ENCODE results near the gene LIMA1.

The LIMA1 gene

DNA sequence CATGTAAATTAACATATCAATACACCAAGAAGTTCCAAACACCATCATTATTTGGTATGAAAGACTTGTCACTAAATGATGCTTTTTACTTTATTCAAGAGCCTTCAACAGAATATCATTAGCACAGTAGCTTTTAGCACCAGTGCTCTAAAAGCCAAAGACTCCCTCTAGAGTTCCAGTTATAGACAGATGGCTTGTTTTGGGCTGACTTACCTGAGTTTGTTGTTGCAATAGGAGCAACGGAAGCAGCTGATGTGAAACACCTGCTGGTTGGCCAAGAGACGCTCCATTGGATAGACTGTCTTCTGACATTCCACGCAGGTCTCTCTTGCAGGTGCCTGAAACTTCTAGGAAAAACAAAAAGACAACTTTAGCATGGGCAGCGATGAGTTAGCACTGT is 101.6 kb downstream of the LIMA1 start:
- no peak for DNase-seq (ENCODE audit: low read depth)
- TF ChIP-seq, protein P1, sequence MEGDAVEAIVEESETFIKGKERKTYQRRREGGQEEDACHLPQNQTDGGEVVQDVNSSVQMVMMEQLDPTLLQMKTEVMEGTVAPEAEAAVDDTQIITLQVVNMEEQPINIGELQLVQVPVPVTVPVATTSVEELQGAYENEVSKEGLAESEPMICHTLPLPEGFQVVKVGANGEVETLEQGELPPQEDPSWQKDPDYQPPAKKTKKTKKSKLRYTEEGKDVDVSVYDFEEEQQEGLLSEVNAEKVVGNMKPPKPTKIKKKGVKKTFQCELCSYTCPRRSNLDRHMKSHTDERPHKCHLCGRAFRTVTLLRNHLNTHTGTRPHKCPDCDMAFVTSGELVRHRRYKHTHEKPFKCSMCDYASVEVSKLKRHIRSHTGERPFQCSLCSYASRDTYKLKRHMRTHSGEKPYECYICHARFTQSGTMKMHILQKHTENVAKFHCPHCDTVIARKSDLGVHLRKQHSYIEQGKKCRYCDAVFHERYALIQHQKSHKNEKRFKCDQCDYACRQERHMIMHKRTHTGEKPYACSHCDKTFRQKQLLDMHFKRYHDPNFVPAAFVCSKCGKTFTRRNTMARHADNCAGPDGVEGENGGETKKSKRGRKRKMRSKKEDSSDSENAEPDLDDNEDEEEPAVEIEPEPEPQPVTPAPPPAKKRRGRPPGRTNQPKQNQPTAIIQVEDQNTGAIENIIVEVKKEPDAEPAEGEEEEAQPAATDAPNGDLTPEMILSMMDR (IDR thresholded peaks at IDR 0.05; ENCODE audit: low read depth, low read length, missing control alignments) = no peak
- no peak overlapping the region for H3K4me3 ChIP-seq (ENCODE audit: low read depth, low read length)

DNA sequence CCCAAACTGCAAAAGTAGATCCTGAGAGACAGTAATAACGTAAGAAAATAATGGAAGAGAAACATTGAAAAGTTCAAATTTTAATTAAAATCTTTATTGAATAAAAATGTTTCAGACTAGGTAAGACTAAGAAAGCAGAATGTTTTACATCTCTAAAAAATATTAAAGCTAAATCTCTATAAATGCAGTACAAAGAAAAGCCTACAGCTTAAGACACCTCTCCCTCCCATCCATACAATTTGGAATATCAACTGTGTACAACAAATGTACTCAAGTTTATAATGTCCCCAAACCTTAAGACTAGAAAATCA is 107.6 kb downstream of the LIMA1 start:
- TF ChIP-seq, protein P1 (IDR thresholded peaks at IDR 0.05; ENCODE audit: low read depth, low read length, missing control alignments) = no peak
- no peak for DNase-seq (ENCODE audit: low read depth)
- H3K4me3 ChIP-seq (ENCODE audit: low read depth, low read length) = no peak overlapping the region

DNA sequence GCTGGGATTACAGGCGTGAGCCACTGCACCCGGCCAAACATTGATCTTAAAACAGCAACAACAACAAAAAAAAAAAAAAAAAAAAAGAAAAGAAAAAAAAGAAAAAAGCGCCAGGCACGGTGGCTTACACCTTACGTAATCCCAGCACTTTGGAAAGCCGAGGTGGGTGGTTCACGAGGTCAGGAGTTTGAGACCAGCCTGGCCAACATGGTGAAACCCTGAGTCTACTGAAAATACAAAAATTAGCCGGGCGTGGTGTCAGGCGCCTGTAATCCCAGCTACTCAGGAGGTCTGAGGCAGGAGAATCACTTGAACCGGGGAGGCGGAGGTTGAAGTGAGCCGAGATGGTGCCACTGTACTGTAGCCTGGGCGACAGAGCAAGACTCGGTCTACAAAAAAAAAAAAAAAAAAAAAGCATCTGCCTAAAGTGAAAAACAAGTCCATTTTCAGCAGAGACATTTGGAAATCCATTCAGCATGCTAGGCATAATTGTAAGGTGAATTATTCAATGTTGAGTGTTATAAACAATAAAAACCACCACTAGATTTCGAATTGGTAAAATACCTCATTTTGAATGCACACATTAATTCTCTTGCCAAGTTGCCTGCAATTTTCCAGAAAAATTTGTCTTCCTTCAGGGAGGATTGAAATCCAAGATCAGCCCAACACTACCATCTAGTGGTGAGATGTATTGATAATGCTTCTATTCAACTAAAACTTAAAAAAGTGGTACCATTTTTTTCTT is 108.2 kb downstream of the LIMA1 start:
- no peak overlapping the region for H3K4me3 ChIP-seq (ENCODE audit: low read depth, low read length)
- DNase-seq (ENCODE audit: low read depth) = no peak
- TF ChIP-seq, protein P1 (IDR thresholded peaks at IDR 0.05; ENCODE audit: low read depth, low read length, missing control alignments) = peak; percentile 54

DNA sequence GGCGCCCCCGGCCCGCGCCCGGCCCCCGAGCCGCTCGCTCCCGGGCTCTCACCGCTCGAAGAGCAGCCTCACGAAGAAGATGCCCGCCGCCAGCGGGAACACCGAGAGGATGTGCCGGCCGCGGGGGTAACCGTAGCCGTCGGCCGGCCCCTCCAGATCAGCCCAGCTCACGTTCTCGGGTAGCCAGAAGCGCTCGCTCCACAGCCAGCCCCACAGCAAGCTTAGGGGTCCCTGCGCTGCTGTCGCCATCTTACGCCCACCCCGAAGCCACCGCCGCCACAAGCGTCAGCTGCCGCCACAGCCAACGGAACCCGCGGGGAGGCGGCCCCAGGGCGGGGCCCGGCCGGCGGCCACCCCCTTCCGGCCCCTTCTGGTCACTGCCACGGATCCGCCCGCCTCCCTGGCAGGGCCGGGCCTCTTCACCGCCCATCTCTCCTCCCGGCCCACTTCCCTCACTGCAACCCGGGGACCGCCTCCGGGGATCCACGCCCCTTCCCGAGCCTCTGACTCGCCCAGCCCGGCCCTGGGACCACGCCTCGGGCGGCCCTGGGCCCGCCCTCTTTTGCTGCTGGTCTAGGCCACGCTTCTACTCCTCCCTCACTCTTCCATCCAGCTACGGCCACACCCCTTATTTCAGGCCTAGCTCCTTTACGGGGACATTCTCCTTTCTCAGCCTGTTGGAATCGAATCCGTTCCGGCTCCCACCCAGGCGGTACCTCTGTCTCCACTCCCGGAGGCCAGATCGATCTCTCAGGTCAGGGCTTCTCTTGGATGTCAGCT is 116.1 kb downstream of the LIMA1 start, which contains the start of gene CERS5:
Gene CERS5 (minus strand): TSS at position 321 of the 780 bp plus-strand sequence. CDS start 72 bp downstream, at position 249.
- peak within 1 kb of the TSS; percentile 96 for H3K4me3 ChIP-seq (ENCODE audit: low read depth, low read length)
- DNase-seq (ENCODE audit: low read depth) = peak; percentile 87
- TF ChIP-seq, protein P1 (IDR thresholded peaks at IDR 0.05; ENCODE audit: low read depth, low read length, missing control alignments) = no peak

DNA sequence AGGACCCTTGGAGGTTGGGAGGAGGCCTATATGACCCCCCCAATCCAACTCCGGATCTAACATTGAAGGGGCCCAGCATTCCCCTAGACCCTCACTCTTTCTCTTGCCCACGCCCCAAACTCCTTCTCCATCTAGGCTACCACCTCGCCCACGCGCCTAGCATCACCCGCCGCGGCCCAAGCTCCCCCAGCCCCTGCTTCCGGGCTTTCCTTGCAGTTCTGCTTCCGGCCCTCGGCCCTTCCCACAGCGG is 116.6 kb downstream of the LIMA1 start:
- DNase-seq (ENCODE audit: low read depth) = no peak

DNA sequence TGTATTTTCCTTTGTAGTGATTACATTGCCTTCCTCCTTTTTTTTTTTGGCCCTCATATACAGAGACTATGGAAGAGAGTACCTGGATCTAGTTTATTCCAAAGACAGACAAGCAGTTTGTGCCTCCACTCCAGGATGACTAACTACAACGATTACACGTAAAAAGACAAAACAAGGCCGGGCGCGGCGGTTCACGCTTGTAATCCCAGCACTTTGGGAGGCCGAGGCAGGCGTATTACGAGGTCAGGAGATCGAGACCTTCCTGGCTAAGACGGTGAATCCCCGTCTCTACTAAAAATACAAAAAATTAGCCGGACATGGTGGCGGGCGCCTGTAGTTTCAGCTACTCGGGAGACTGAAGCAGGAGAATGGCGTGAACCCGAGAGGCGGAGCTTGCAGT is 118.4 kb downstream of the LIMA1 start:
- TF ChIP-seq, protein P1 (IDR thresholded peaks at IDR 0.05; ENCODE audit: low read depth, low read length, missing control alignments) = no peak
- no peak for DNase-seq (ENCODE audit: low read depth)
- no peak overlapping the region for H3K4me3 ChIP-seq (ENCODE audit: low read depth, low read length)

More for the DNA sequence above, 116.6 kb downstream of the LIMA1 start:
- TF ChIP-seq, protein P1 (IDR thresholded peaks at IDR 0.05; ENCODE audit: low read depth, low read length, missing control alignments) = no peak
- peak overlapping the region; percentile 96 for H3K4me3 ChIP-seq (ENCODE audit: low read depth, low read length)
